Duodenal mucosa (tissue), 2 donors: ENCODE results near the gene ZFYVE28.

Experiments used
- H3K27ac ChIP-seq: one replicate; pipeline ENCODE4 v1.7.0; 2013; ENCODE audit warnings: low read depth, low read length
- H3K27me3 ChIP-seq, 2 donors: one replicate each; pipeline ENCODE4 v1.7.0; 2013; ENCODE audit warnings: low read length in 2 of 2, control low read depth in 1 of 2; ENCODE audit not compliant: insufficient read depth in 2 of 2, control insufficient read depth in 1 of 2
- H3K36me3 ChIP-seq, 2 donors: one replicate each; pipeline ENCODE4 v1.7.0; 2013; ENCODE audit warnings: low read length in 2 of 2, control low read depth in 1 of 2; ENCODE audit not compliant: insufficient read depth in 2 of 2, control insufficient read depth in 1 of 2
- H3K4me1 ChIP-seq, 2 donors: one replicate each; pipeline ENCODE4 v1.7.0; 2013; ENCODE audit warnings: low read length in 2 of 2, control low read depth in 1 of 2; ENCODE audit not compliant: insufficient read depth in 2 of 2, control insufficient read depth in 1 of 2
- H3K4me3 ChIP-seq, 2 donors: one replicate each; pipeline ENCODE4 v1.7.0; 2013; ENCODE audit warnings: low read length in 2 of 2, low read depth in 1 of 2
- H3K9ac ChIP-seq, 2 donors: one replicate each; pipeline ENCODE4 v1.7.0; 2013; ENCODE audit warnings: low read length in 2 of 2, low read depth in 1 of 2
- H3K9me3 ChIP-seq, 2 donors: one replicate each; pipeline ENCODE4 v1.7.0; 2013; ENCODE audit warnings: low read length in 2 of 2, control low read depth in 1 of 2; ENCODE audit not compliant: control insufficient read depth in 1 of 2

Gene ZFYVE28

DNA sequence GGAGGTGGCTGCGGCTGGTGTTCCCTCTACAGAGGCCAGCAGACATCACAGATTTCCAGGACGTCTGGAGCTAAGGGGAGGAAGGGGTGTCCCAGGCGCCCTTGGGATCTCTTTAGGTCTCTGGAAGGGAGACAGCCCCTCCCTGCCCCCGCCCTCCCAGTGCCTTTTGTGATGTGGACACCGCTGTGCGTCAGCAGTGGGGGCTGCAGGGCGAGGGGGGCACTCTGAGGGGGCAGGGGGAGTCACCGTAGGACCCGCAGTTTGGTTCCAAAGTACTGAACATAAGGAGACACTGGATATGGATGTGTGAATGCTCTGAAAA is 130.9 kb downstream of the ZFYVE28 start:
- Histone ChIP-seq H3K27me3 (no peaks in the 10 kb centered on the region), H3K36me3 (peaks cover 0 to 4% of the 10 kb centered on the region in 2 donors), H3K27ac (no peak overlapping the region), H3K9ac (no peak overlapping the region), H3K4me1 (peaks cover 0 to 9% of the 10 kb centered on the region in 2 donors), H3K4me3 (no peak overlapping the region), H3K9me3 (no peaks in the 10 kb centered on the region)

GRCh38 chr4:2286904-2287593 is 131.4 kb downstream of the ZFYVE28 start:
- no peak overlapping the region for H3K27ac ChIP-seq
- no peaks in the 10 kb centered on the region for H3K9me3 ChIP-seq
- peaks cover 0 to 9% of the 10 kb centered on the region in 2 donors for H3K4me1 ChIP-seq
- H3K4me3 ChIP-seq = no peak overlapping the region
- peaks cover 0 to 4% of the 10 kb centered on the region in 2 donors for H3K36me3 ChIP-seq
- no peaks in the 10 kb centered on the region for H3K27me3 ChIP-seq
- H3K9ac ChIP-seq = no peak overlapping the region

- Histone ChIP-seq H3K27ac (no peak overlapping the region), H3K27me3 (no peaks in the 10 kb centered on the region), H3K36me3 (peaks cover 0 to 4% of the 10 kb centered on the region in 2 donors), H3K4me1 (peaks cover 0 to 9% of the 10 kb centered on the region in 2 donors), H3K4me3 (no peak overlapping the region), H3K9ac (no peak overlapping the region), H3K9me3 (no peaks in the 10 kb centered on the region)
These were observed 132.6 kb downstream of the ZFYVE28 start for GRCh38 chr4:2285613-2286381.

DNA sequence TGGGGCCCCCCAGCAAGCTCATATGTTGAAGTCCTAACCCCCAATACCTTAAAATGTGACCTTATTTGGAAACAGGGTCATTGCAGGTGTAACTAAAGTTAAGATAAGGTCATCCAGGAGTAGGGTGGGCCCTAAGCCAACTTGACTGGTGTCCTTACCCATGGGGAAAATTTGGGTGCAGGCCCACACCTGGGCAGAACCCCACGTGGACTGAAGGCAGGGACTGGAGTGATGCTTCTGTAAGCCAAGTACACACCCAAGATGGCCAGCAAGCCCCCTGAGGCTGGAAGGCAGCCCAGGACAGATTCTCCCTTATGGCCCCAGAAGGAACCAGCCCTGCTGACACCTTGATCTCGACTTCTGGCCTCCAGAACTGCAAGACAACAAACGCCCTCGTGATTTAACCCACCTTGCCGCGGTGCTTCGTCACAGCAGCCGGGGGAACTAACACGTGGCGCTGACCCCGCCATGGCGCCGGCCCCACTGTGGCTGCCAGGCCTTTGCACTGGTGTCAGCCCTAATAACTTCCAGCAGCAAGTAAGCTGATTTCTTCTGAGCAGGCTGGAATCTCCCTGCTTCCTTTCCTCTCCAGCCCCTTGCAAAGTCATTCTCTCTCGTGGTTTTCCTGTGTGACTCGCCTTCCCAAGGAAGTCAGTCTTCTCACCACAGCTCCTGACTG is 133.4 kb downstream of the ZFYVE28 start:
- H3K9me3 ChIP-seq = no peaks in the 10 kb centered on the region
- H3K4me3 ChIP-seq = no peak overlapping the region
- H3K9ac ChIP-seq = no peak overlapping the region
- no peaks in the 10 kb centered on the region for H3K27me3 ChIP-seq
- H3K36me3 ChIP-seq = peaks cover 0 to 4% of the 10 kb centered on the region in 2 donors
- no peak overlapping the region for H3K27ac ChIP-seq
- peaks cover 0 to 4% of the 10 kb centered on the region in 2 donors for H3K4me1 ChIP-seq

GRCh38 chr4:2284161-2284933 is 134.1 kb downstream of the ZFYVE28 start:
- H3K9me3 ChIP-seq = no peaks in the 10 kb centered on the region
- no peaks in the 10 kb centered on the region for H3K4me1 ChIP-seq
- H3K27ac ChIP-seq = no peak overlapping the region
- no peak overlapping the region for H3K4me3 ChIP-seq
- H3K9ac ChIP-seq = no peak overlapping the region
- H3K36me3 ChIP-seq = peaks cover 0 to 4% of the 10 kb centered on the region in 2 donors
- no peaks in the 10 kb centered on the region for H3K27me3 ChIP-seq

GRCh38 chr4:2283199-2283711 is 135.2 kb downstream of the ZFYVE28 start:
- H3K27me3 ChIP-seq = no peaks in the 10 kb centered on the region
- no peak overlapping the region for H3K9ac ChIP-seq
- H3K9me3 ChIP-seq = no peaks in the 10 kb centered on the region

DNA sequence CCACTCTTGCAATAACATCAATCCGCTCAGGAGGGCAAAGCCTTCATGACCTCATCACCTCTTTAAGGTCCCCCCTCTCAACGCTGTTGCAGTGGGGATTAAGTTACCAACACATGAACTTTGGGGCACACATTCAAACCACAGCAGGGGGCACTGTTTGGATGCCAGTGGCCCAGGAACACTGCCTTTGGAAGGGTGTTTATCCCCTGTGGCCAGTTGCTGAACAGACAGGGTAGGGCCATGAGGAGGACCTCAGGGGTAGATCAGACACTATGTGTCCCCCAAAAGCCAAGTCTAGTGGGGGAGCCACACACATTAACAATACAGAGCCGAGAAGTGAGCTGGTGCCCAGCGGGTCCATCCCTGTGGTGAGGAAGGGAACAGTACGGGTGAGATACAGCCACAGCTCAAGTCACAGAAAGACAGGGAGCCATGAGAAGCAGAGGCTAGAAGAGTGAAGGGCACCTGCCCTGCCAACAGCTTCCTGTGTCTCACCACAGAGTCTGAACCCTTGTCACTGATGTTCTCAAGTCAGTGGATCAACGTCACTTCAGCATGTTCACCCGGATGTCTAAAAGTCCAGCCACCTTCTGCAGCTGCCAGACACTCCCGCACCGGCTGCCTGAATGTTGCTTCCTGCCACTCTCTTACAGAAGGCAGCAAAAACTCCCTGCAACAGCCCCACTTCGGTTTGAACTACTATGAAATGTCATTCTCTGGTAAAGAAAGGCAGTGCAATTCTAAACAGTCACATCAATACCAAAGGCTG is 136.7 kb downstream of the ZFYVE28 start:
- Histone ChIP-seq H3K27me3 (no peaks in the 10 kb centered on the region), H3K4me1 (no peaks in the 10 kb centered on the region), H3K9ac (no peak overlapping the region), H3K4me3 (peak overlapping the region in 1 of 2 donors; percentile 7), H3K9me3 (no peaks in the 10 kb centered on the region), H3K36me3 (no peaks in the 10 kb centered on the region), H3K27ac (no peak overlapping the region)

More at GRCh38 chr4:2283199-2283711, 135.2 kb downstream of the ZFYVE28 start:
- no peaks in the 10 kb centered on the region for H3K4me1 ChIP-seq
- H3K36me3 ChIP-seq = peaks cover 0 to 4% of the 10 kb centered on the region in 2 donors
- no peak overlapping the region for H3K27ac ChIP-seq
- H3K4me3 ChIP-seq = no peak overlapping the region

- Histone ChIP-seq H3K27ac (no peak overlapping the region), H3K27me3 (no peaks in the 10 kb centered on the region), H3K9ac (no peak overlapping the region), H3K4me3 (no peak overlapping the region), H3K4me1 (no peaks in the 10 kb centered on the region), H3K9me3 (no peaks in the 10 kb centered on the region), H3K36me3 (no peaks in the 10 kb centered on the region)
These were observed 137.7 kb downstream of the ZFYVE28 start for GRCh38 chr4:2280531-2281300.

DNA sequence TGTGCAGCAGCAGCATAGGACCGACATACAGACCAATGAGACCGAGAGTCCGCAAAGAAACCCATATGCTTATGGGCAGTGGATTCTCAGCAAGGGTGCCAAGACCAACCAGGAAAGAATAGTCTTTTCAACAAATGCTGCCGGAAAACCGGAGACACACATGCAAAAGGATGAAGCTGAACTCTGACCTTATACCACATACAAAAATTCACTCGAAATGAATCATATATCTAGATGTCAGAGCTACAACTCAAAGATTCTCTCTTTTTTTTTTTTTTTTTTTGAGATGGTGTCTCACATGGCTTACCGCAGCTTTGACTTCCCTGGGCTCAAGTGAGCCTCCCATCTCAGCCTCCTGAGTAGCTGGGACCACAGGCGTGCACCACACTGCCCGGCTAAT is 140.5 kb downstream of the ZFYVE28 start:
- no peak overlapping the region for H3K4me3 ChIP-seq
- H3K27ac ChIP-seq = no peak overlapping the region
- no peaks in the 10 kb centered on the region for H3K9me3 ChIP-seq
- no peaks in the 10 kb centered on the region for H3K36me3 ChIP-seq
- H3K27me3 ChIP-seq = no peaks in the 10 kb centered on the region
- no peaks in the 10 kb centered on the region for H3K4me1 ChIP-seq
- H3K9ac ChIP-seq = no peak overlapping the region
